Cardiac muscle cell (in vitro differentiated cells and primary cell): ENCODE data around the gene DOK5. TPM values are rescaled to one million over a fixed set of nuclear protein-coding genes. Genes with fewer than 3 reads are reported as not detected.

ENCODE experiments used
- DNase-seq, 2 donors: peaks; one replicate each; pipeline versions ENCODE4 v3.0.0 to v3.0.0-alpha.2; 2010 to 2017; ENCODE audit warnings: low read depth in 1 of 2, low spot score in 1 of 2
- H3K27ac ChIP-seq: fragments of 200-600 bp; sonication (generic); 2 replicates; pipeline ENCODE4 v1.5.1; 2016
- H3K27me3 ChIP-seq: fragments of 200-600 bp; sonication (generic); 2 replicates; pipeline ENCODE4 v1.6.0; 2016; ENCODE audit warnings: control low read depth
- H3K36me3 ChIP-seq: fragments of 200-600 bp; sonication (generic); 2 replicates; pipeline ENCODE4 v1.5.1; 2016; ENCODE audit warnings: control low read depth
- H3K4me1 ChIP-seq: fragments of 200-600 bp; sonication (generic); 2 replicates; pipeline ENCODE4 v1.8.1; 2017; ENCODE audit warnings: low read depth, mild to moderate bottlenecking, mixed run types
- H3K4me3 ChIP-seq: fragments of 200-600 bp; sonication (generic); 2 replicates; pipeline ENCODE4 v1.5.1; 2016; ENCODE audit warnings: mild to moderate bottlenecking
- H3K9me3 ChIP-seq: fragments of 200-600 bp; sonication (generic); 2 replicates; pipeline ENCODE4 v1.5.1; 2017; ENCODE audit warnings: low read depth, mild to moderate bottlenecking, control low read depth
- polyA plus RNA-seq: library from polyadenylated mRNA; unstranded; fragments of >200 nt; fragmentation: Nextera tagmentation; extraction: Ambion mirVana; gene quantifications from 2 replicates; pipeline ENCODE4 v1.2.1, GENCODE V29; 2016
- total RNA-seq: library from RNA; depleted of rRNA; stranded (reverse); fragments of >200 nt; gene quantifications from 2 replicates; pipeline ENCODE4 v1.2.3, GENCODE V29; 2016
- TF ChIP-seq, protein P1 (sequence below): IDR thresholded peaks from 2 replicates; pipeline ENCODE4 v1.5.1; 2012; ENCODE audit warnings: low read depth, mild to moderate bottlenecking, low read length

The DOK5 gene
- total and polyA plus RNA-seq, 2 experiments from 2014 or later = 1.4 to 1.6 TPM

DNA sequence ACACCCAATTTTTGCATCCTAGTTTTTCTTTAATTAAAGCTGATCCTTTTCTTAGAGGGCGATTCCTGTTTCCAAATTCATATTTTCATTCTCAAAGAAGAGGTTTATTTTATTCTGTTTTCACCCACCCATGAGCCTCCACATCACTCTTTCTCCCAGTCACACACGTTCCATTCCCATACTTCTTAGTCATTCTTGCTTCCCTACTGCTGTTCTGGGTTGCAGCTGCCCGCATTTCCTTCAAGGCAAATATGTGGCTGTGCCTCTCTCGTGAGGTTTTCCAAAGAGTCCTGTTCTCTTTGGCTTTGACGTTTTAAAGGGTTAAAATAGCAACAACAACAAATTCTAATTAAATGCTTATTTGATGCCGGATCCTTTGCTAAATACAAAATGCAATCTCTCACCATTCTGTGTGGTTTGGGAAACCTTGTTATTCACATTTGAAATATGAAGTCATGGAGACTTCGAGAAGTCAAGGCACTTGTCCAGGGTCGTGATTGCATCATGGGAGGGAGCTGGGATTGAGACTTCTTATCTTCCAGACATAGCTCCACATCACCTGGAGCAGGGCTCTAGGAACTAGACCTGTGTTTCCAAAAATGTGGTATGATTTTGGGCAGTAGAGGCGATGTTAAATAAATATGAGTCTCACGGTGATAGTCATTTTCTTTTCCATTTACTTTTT is 126.6 kb downstream of the DOK5 start:
- no peak overlapping the region for H3K4me3 ChIP-seq
- peak overlapping the region; percentile 90 for H3K27ac ChIP-seq
- H3K4me1 ChIP-seq = peaks cover 13% of the 10 kb centered on the region
- TF ChIP-seq, protein P1, sequence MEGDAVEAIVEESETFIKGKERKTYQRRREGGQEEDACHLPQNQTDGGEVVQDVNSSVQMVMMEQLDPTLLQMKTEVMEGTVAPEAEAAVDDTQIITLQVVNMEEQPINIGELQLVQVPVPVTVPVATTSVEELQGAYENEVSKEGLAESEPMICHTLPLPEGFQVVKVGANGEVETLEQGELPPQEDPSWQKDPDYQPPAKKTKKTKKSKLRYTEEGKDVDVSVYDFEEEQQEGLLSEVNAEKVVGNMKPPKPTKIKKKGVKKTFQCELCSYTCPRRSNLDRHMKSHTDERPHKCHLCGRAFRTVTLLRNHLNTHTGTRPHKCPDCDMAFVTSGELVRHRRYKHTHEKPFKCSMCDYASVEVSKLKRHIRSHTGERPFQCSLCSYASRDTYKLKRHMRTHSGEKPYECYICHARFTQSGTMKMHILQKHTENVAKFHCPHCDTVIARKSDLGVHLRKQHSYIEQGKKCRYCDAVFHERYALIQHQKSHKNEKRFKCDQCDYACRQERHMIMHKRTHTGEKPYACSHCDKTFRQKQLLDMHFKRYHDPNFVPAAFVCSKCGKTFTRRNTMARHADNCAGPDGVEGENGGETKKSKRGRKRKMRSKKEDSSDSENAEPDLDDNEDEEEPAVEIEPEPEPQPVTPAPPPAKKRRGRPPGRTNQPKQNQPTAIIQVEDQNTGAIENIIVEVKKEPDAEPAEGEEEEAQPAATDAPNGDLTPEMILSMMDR = no peak
- no peaks in the 10 kb centered on the region for H3K36me3 ChIP-seq
- no peaks in the 10 kb centered on the region for H3K9me3 ChIP-seq
- no peak for DNase-seq
- no peaks in the 10 kb centered on the region for H3K27me3 ChIP-seq

DNA sequence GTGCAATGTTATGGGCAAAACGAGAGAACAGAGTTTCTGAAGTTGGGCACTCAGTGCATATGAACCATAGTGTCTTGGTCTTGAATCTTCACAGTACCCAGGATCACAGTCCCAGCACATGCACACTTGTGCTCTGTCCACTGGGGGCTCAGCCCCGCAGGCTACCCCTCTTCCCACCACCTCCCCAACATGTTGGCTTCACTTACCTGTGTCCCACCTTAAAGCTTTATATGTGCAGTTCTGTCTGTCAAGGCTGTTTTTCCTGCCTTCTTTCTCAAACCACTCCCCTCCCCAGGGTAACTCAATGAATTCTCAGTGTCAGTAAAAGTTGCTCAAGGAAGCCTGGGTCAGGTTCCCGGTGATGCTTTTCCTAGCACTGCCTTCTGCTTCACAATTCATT is 129.9 kb downstream of the DOK5 start:
- no peaks in the 10 kb centered on the region for H3K27me3 ChIP-seq
- peaks cover 13% of the 10 kb centered on the region for H3K4me1 ChIP-seq
- H3K9me3 ChIP-seq = no peaks in the 10 kb centered on the region
- H3K4me3 ChIP-seq = no peak overlapping the region
- TF ChIP-seq, protein P1 = no peak
- no peak overlapping the region for H3K27ac ChIP-seq
- no peak for DNase-seq
- H3K36me3 ChIP-seq = no peaks in the 10 kb centered on the region

DNA sequence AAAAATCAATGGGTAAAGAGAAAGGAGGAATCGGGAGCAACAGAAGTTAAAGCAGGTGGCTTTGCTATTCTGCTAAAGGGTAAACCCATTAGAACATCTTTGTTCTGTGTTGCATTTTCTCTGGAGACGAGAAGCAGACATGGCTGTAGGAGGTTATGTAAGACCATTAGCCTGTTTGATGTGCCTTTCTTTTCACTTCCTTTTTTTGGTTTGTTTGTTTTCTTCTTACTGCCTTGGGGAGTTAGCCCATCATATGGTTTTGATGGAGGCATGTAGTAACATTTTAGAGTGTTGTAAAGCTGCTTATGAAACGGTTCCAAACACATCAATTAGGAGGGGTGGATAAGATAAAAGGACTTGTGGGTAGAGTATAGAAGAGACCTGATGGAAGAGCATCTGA is 131.0 kb downstream of the DOK5 start:
- no peak overlapping the region for H3K4me3 ChIP-seq
- no peaks in the 10 kb centered on the region for H3K27me3 ChIP-seq
- peaks cover 2% of the 10 kb centered on the region for H3K4me1 ChIP-seq
- TF ChIP-seq, protein P1 = no peak
- no peak for DNase-seq
- H3K36me3 ChIP-seq = no peaks in the 10 kb centered on the region
- H3K9me3 ChIP-seq = no peaks in the 10 kb centered on the region
- H3K27ac ChIP-seq = no peak overlapping the region

DNA sequence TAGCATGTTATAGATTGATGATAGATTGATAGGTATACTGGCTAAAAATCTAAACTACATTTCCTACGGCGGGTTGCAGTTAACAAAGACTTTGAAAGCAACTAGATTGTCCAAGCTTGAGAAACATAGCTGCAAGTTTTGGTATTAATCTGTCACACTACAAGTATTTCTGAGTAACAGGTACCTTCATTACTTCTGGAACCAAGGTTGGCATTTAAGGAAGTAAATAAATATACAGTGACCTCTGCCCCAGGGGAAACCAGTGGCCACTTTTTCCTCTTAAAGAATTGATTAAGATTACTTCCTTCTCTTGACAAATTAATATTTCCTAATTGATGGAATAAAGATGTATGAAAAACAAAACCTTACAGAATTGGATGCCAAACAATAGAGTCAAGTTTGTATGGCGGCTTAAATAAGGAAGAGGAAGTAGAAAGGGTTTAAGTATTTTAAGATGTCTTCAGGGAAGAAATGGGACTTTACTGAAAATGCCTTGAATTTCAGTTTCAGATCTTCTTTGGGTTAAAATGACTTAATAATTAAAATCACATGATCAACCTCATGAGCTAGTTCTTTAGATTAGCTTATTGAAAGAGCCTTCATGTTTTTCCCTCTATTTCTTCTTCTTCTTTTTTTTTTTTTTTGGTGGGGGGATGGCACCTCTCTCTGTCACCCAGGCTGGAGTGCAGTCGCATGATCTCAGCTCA is 132.8 kb downstream of the DOK5 start:
- H3K27ac ChIP-seq = no peak overlapping the region
- H3K36me3 ChIP-seq = no peaks in the 10 kb centered on the region
- no peaks in the 10 kb centered on the region for H3K4me1 ChIP-seq
- DNase-seq = no peak
- TF ChIP-seq, protein P1 = no peak
- H3K27me3 ChIP-seq = no peaks in the 10 kb centered on the region
- H3K9me3 ChIP-seq = no peaks in the 10 kb centered on the region
- H3K4me3 ChIP-seq = no peak overlapping the region

DNA sequence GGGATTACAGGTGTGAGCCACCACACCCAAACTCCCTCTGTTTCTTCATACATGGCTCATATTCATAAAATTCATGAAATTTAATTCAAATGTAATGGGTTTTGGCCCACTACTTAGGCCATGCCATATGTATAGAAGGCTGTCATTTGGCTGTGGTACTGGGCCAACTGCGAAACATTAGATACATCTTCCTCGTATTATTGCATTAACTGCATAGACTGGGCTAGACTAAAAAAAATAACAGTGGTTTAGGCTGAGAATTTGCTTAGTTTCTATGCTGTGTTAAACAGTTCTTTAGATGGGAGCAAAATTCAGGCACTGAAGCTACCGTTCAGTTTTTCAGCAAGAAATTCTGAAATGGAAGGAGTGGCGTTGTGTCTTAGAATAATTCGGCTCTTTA is 133.6 kb downstream of the DOK5 start:
- no peaks in the 10 kb centered on the region for H3K27me3 ChIP-seq
- DNase-seq = no peak
- TF ChIP-seq, protein P1 = no peak
- no peaks in the 10 kb centered on the region for H3K9me3 ChIP-seq
- H3K4me3 ChIP-seq = no peak overlapping the region
- H3K27ac ChIP-seq = no peak overlapping the region
- no peaks in the 10 kb centered on the region for H3K36me3 ChIP-seq
- H3K4me1 ChIP-seq = no peaks in the 10 kb centered on the region
